WTC11 (cell line): ENCODE results near the gene KCNK7. TPM values are rescaled to one million over a fixed set of nuclear protein-coding genes. Genes with fewer than 3 reads are reported as not detected.

Experiments
- ATAC-seq: fragments of 200-7000 bp; cut with Tn5 transposase; 2 replicates; pipeline ENCODE4 v1.10.0; 2021; ENCODE audit warnings: mild to moderate bottlenecking, moderate library complexity
- CTCF ChIA-PET: fragments of 300-600 bp; sonication (Branson Sonifier 250); formaldehyde crosslinking; loops from one replicate; lab custom pipeline; 2021; ENCODE audit warnings: antibody characterized with exemption; lab: Charles Lee
- POLR2A ChIA-PET: fragments of 350-600 bp; sonication (Branson Sonifier 250); formaldehyde crosslinking; loops from one replicate; lab custom pipeline; 2021; ENCODE audit warnings: antibody characterized with exemption; lab: Charles Lee
- DNase-seq: peaks from one replicate; pipeline ENCODE4 v3.0.0; 2021; ENCODE audit warnings: low spot score
- H3K27ac Mint-ChIP-seq: 2 replicates; pipeline ENCODE4 v1.8.0; 2021; ENCODE audit warnings: mixed read lengths
- H3K27me3 Mint-ChIP-seq: 2 replicates; pipeline ENCODE4 v1.8.0; 2021; ENCODE audit warnings: low read depth, mild to moderate bottlenecking, moderate library complexity, mixed read lengths
- H3K36me3 Mint-ChIP-seq: 2 replicates; pipeline ENCODE4 v1.8.0; 2021; ENCODE audit warnings: mixed read lengths
- H3K4me1 Mint-ChIP-seq: 2 replicates; pipeline ENCODE4 v1.8.0; 2022; ENCODE audit warnings: mixed read lengths
- H3K4me3 Mint-ChIP-seq: 2 replicates; pipeline ENCODE4 v1.8.0; 2021; ENCODE audit warnings: mild to moderate bottlenecking, moderate library complexity, mixed read lengths
- H3K9me3 Mint-ChIP-seq: 2 replicates; pipeline ENCODE4 v1.8.0; 2021; ENCODE audit warnings: mixed read lengths
- CREB1 ChIP-seq: sonication (generic); formaldehyde crosslinking; IDR thresholded peaks from 2 replicates; pipeline ENCODE4 v1.8.0; 2023; ENCODE audit warnings: mild to moderate bottlenecking, missing genetic modification reagents
- MYBL2 ChIP-seq: sonication (generic); formaldehyde crosslinking; IDR thresholded peaks from 2 replicates; pipeline ENCODE4 v1.8.1; 2023; ENCODE audit warnings: mild to moderate bottlenecking, moderate library complexity, missing genetic modification reagents
- NFATC4 ChIP-seq: fragments of 250-450 bp; sonication (Bioruptor Pico); IDR thresholded peaks from 2 replicates; pipeline ENCODE4 v1.9.0; 2021; ENCODE audit warnings: mild to moderate bottlenecking
- NR2C2 ChIP-seq: sonication (generic); formaldehyde crosslinking; IDR thresholded peaks from 2 replicates; pipeline ENCODE4 v1.8.0; 2022; ENCODE audit warnings: mild to moderate bottlenecking, missing genetic modification reagents
- PRRX2 ChIP-seq: fragments of 250-450 bp; sonication (Bioruptor Pico); IDR thresholded peaks from 2 replicates; pipeline ENCODE4 v1.8.0; 2021; ENCODE audit warnings: mild to moderate bottlenecking
- SP1 ChIP-seq: sonication (generic); formaldehyde crosslinking; conservative IDR thresholded peaks from 2 replicates; pipeline ENCODE4 v1.8.1; 2022; ENCODE audit warnings: missing genetic modification reagents
- total RNA-seq: library from RNA; stranded (reverse); gene quantifications from 3 replicates; pipeline ENCODE4 v1.2.3, GENCODE V29; 2021
- TF ChIP-seq, protein P1 (sequence below): fragments of 200-600 bp; IDR thresholded peaks from 2 replicates; pipeline ENCODE4 v1.8.0; 2022; ENCODE audit warnings: antibody characterized with exemption
- TF ChIP-seq, protein P2 (sequence below): sonication (generic); formaldehyde crosslinking; IDR thresholded peaks from 2 replicates; pipeline ENCODE4 v1.8.0; 2023; ENCODE audit warnings: mild to moderate bottlenecking, missing genetic modification reagents
- TF ChIP-seq, protein P3 (sequence below): sonication (generic); formaldehyde crosslinking; IDR thresholded peaks from 2 replicates; pipeline ENCODE4 v1.8.0; 2023; ENCODE audit warnings: missing genetic modification reagents, mild to moderate bottlenecking, borderline replicate concordance
- TF ChIP-seq, protein P4 (sequence below): fragments of 250-450 bp; sonication (Bioruptor Pico); conservative IDR thresholded peaks from 2 replicates; pipeline ENCODE4 v1.9.0; 2021; ENCODE audit warnings: mild to moderate bottlenecking
- TF ChIP-seq, protein P5 (sequence below): fragments of 250-450 bp; sonication (Bioruptor Pico); IDR thresholded peaks from 2 replicates; pipeline ENCODE4 v1.9.0; 2021; ENCODE audit warnings: moderate library complexity, mild to moderate bottlenecking, inconsistent platforms, borderline replicate concordance

Gene KCNK7
- total RNA-seq, 1 experiment from 2014 or later: 1.4 TPM

DNA sequence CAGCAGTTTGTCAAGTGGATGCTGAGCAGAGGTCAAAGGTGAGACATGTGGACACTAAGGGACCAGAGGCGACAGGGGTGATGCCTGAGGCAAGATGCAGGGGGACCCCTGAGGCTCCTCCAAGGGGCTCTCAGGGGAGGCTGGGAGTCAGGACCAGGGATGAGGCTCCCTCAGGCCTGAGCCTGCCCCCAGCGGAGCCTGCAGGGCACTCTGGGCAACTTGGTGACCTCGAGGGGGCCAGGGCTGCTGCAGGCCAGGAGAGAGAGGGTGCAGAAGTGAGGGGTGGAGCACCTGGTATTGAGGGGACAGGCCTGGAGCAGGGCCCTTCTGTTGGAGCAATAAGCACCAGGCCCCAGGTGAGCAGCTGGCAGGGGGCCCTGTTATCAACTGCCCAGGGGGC is 13.7 kb downstream of the KCNK7 start:
- no peak for ATAC-seq
- POLR2A ChIA-PET: no interaction called here
- peaks cover 9% of the 10 kb centered on the region for H3K4me1 Mint-ChIP-seq
- H3K27me3 Mint-ChIP-seq: peaks cover 69% of the 10 kb centered on the region
- DNase-seq: no peak
- CTCF ChIA-PET: no interaction called here
- TF ChIP-seq, protein P1, sequence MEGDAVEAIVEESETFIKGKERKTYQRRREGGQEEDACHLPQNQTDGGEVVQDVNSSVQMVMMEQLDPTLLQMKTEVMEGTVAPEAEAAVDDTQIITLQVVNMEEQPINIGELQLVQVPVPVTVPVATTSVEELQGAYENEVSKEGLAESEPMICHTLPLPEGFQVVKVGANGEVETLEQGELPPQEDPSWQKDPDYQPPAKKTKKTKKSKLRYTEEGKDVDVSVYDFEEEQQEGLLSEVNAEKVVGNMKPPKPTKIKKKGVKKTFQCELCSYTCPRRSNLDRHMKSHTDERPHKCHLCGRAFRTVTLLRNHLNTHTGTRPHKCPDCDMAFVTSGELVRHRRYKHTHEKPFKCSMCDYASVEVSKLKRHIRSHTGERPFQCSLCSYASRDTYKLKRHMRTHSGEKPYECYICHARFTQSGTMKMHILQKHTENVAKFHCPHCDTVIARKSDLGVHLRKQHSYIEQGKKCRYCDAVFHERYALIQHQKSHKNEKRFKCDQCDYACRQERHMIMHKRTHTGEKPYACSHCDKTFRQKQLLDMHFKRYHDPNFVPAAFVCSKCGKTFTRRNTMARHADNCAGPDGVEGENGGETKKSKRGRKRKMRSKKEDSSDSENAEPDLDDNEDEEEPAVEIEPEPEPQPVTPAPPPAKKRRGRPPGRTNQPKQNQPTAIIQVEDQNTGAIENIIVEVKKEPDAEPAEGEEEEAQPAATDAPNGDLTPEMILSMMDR: no peak
- TF ChIP-seq, protein P2, sequence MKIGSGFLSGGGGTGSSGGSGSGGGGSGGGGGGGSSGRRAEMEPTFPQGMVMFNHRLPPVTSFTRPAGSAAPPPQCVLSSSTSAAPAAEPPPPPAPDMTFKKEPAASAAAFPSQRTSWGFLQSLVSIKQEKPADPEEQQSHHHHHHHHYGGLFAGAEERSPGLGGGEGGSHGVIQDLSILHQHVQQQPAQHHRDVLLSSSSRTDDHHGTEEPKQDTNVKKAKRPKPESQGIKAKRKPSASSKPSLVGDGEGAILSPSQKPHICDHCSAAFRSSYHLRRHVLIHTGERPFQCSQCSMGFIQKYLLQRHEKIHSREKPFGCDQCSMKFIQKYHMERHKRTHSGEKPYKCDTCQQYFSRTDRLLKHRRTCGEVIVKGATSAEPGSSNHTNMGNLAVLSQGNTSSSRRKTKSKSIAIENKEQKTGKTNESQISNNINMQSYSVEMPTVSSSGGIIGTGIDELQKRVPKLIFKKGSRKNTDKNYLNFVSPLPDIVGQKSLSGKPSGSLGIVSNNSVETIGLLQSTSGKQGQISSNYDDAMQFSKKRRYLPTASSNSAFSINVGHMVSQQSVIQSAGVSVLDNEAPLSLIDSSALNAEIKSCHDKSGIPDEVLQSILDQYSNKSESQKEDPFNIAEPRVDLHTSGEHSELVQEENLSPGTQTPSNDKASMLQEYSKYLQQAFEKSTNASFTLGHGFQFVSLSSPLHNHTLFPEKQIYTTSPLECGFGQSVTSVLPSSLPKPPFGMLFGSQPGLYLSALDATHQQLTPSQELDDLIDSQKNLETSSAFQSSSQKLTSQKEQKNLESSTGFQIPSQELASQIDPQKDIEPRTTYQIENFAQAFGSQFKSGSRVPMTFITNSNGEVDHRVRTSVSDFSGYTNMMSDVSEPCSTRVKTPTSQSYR (CRISPR knock-in tag): no peak
- no peak for TF ChIP-seq SP1 (CRISPR knock-in tag)
- no peak for TF ChIP-seq CREB1 (CRISPR knock-in tag)
- no peak overlapping the region for H3K4me3 Mint-ChIP-seq
- H3K9me3 Mint-ChIP-seq: no peaks in the 10 kb centered on the region
- H3K27ac Mint-ChIP-seq: no peak overlapping the region
- H3K36me3 Mint-ChIP-seq: no peaks in the 10 kb centered on the region

DNA sequence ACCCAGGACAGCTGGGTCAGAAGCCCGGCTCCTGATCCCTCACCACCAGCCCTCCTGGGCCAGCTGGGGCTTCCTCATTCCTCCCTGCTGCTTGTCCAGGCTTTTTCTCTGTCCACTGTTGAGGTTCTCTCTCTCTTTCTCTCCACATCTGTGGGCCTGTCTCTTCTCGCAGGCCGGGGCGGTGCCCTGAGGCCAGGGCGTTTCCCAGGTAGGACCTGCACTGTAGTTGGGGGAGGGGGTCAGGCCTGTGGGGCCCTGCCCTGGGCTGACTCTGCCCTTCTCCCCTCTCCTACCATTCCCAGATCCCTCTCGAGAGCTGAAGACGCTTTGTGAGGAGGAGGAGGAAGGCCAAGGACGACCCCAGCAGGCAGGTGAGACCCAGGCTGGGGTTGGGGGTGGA is 14.8 kb downstream of the KCNK7 start:
- Mint-ChIP-seq H3K4me3 (no peak overlapping the region), H3K9me3 (no peaks in the 10 kb centered on the region), H3K4me1 (peaks cover 9% of the 10 kb centered on the region), H3K27me3 (peaks cover 67% of the 10 kb centered on the region), H3K36me3 (no peaks in the 10 kb centered on the region), H3K27ac (no peak overlapping the region)
- TF ChIP-seq, protein P3, sequence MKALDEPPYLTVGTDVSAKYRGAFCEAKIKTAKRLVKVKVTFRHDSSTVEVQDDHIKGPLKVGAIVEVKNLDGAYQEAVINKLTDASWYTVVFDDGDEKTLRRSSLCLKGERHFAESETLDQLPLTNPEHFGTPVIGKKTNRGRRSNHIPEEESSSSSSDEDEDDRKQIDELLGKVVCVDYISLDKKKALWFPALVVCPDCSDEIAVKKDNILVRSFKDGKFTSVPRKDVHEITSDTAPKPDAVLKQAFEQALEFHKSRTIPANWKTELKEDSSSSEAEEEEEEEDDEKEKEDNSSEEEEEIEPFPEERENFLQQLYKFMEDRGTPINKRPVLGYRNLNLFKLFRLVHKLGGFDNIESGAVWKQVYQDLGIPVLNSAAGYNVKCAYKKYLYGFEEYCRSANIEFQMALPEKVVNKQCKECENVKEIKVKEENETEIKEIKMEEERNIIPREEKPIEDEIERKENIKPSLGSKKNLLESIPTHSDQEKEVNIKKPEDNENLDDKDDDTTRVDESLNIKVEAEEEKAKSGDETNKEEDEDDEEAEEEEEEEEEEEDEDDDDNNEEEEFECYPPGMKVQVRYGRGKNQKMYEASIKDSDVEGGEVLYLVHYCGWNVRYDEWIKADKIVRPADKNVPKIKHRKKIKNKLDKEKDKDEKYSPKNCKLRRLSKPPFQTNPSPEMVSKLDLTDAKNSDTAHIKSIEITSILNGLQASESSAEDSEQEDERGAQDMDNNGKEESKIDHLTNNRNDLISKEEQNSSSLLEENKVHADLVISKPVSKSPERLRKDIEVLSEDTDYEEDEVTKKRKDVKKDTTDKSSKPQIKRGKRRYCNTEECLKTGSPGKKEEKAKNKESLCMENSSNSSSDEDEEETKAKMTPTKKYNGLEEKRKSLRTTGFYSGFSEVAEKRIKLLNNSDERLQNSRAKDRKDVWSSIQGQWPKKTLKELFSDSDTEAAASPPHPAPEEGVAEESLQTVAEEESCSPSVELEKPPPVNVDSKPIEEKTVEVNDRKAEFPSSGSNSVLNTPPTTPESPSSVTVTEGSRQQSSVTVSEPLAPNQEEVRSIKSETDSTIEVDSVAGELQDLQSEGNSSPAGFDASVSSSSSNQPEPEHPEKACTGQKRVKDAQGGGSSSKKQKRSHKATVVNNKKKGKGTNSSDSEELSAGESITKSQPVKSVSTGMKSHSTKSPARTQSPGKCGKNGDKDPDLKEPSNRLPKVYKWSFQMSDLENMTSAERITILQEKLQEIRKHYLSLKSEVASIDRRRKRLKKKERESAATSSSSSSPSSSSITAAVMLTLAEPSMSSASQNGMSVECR: no peak
- TF ChIP-seq MYBL2 (CRISPR knock-in tag): no peak
- TF ChIP-seq, protein P4, sequence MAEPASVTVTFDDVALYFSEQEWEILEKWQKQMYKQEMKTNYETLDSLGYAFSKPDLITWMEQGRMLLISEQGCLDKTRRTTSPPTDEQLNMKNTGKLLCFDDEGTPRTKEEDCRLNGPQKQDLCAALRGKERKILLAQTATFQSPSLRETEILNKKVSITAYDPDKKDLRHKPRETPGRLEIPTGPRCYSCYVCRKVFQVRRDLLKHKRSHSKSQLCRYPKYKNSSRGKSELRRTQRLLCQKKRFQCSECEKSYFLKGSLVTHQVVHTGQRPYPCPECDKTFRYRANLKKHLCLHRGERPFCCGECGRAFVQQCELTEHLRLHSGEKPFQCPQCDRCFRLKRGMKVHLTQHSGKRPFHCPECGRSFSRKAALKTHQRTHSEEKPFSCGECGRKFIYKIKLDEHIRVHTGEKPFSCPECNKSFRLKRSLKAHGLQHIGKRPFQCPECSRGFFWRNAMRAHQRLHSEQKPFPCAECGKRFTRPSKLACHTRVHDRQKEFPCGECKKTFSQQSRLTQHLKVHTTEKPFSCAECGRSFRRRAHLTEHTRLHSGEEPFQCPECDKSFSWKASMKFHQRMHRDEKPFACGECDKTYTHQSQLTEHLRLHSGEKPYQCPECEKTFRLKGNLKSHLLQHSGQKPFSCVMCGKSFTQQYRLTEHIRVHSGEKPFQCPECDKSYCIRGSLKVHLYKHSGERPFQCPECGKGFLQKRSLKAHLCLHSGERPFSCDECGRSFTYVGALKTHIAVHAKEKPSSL: no peak
- TF ChIP-seq, protein P5, sequence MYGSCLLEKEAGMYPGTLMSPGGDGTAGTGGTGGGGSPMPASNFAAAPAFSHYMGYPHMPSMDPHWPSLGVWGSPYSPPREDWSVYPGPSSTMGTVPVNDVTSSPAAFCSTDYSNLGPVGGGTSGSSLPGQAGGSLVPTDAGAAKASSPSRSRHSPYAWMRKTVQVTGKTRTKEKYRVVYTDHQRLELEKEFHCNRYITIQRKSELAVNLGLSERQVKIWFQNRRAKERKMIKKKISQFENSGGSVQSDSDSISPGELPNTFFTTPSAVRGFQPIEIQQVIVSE (CRISPR knock-in tag): no peak
- TF ChIP-seq NR2C2 (CRISPR knock-in tag): no peak
- no peak for TF ChIP-seq NFATC4 (CRISPR knock-in tag)
- no peak for TF ChIP-seq PRRX2 (CRISPR knock-in tag)
- no peak for TF ChIP-seq SP1 (CRISPR knock-in tag)
- CTCF ChIA-PET: interaction anchor here (1.0 to 1.3 kb wide), 2 partner anchors 11 to 13 kb away, joined by 3 to 4 read pairs; no protein-coding TSS in a partner anchor
- POLR2A ChIA-PET: no interaction called here
- DNase-seq (no peak), ATAC-seq (no peak)
